HG03432 (cell line): ENCODE data around the gene TFAP2E.
A peak's percentile ranks its signal among the peaks of the same experiment; 100 is the strongest.
"Not testable (repeated sequence)": the region's sequence is repeated elsewhere in the genome, so short reads cannot be mapped to it uniquely, and the experiment has no call there.

Experiments
- ATAC-seq: cut with Tn5 transposase; IDR thresholded peaks from one replicate; pipeline ENCODE4 v1.9.1; 2021; ENCODE audit warnings: mild to moderate bottlenecking, moderate library complexity; ENCODE audit not compliant: unreplicated experiment

TFAP2E gene

GRCh38 chr1:35571263-35571662 is 1.9 kb upstream of the TFAP2E start:
- ATAC-seq = no peak

GRCh38 chr1:35572296-35572695 is 818 bp upstream of the TFAP2E start:
- no peak for ATAC-seq

GRCh38 chr1:35574125-35574654 is 1.1 kb downstream of the TFAP2E start:
- ATAC-seq = no peak

- ATAC-seq = no peak
Observed at GRCh38 chr1:35574655-35575415, 1.7 kb downstream of the TFAP2E start.

- ATAC-seq = no peak
Observed at GRCh38 chr1:35575416-35575958, 2.4 kb downstream of the TFAP2E start.

- no peak for ATAC-seq
Observed at GRCh38 chr1:35576061-35576765, 3.1 kb downstream of the TFAP2E start.

GRCh38 chr1:35576766-35577070 is 3.6 kb downstream of the TFAP2E start:
- ATAC-seq = not testable (repeated sequence)

GRCh38 chr1:35577071-35577998 is 4.2 kb downstream of the TFAP2E start:
- peak; percentile 70 for ATAC-seq

- no peak for ATAC-seq
Observed at GRCh38 chr1:35580949-35581388, 7.9 kb downstream of the TFAP2E start.

GRCh38 chr1:35581621-35582020 is 8.5 kb downstream of the TFAP2E start:
- not testable (repeated sequence) for ATAC-seq

GRCh38 chr1:35585281-35585680 is 12.2 kb downstream of the TFAP2E start:
- ATAC-seq = no peak

GRCh38 chr1:35585805-35586204 is 12.7 kb downstream of the TFAP2E start:
- not testable (repeated sequence) for ATAC-seq

- no peak for ATAC-seq
Observed at GRCh38 chr1:35586808-35587207, 13.7 kb downstream of the TFAP2E start.

- ATAC-seq = no peak
Observed at GRCh38 chr1:35587736-35588135, 14.6 kb downstream of the TFAP2E start.

- no peak for ATAC-seq
Observed at GRCh38 chr1:35588197-35588910, 15.2 kb downstream of the TFAP2E start.

- no peak for ATAC-seq
Observed at GRCh38 chr1:35589516-35590427, 16.7 kb downstream of the TFAP2E start.

- ATAC-seq = no peak
Observed at GRCh38 chr1:35590476-35591040, 17.4 kb downstream of the TFAP2E start.

GRCh38 chr1:35591211-35591610 is 18.1 kb downstream of the TFAP2E start:
- no peak for ATAC-seq
